ENCODE results near the gene LACRT.

DNA sequence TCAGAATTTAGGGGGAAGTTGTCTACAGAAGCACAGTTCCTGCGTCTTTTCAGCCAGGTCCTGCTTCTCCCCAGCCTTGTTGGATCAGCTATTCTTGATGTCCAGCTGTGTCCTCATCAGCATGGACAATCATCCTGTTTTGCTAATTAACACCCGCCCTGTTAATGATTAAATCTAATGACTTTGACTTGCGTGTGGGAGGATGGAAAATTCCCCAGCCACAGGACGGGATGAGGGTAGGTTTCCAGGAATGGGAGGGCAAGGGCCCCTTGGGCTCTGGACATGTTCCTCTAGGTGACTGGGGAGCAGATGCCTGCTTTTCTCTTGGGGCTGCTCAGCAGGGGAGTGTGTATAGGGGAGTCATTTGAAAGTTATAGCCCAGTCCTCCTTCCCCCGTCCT is 41.0 kb downstream of the LACRT start:
- TF ChIP-seq, protein P1, sequence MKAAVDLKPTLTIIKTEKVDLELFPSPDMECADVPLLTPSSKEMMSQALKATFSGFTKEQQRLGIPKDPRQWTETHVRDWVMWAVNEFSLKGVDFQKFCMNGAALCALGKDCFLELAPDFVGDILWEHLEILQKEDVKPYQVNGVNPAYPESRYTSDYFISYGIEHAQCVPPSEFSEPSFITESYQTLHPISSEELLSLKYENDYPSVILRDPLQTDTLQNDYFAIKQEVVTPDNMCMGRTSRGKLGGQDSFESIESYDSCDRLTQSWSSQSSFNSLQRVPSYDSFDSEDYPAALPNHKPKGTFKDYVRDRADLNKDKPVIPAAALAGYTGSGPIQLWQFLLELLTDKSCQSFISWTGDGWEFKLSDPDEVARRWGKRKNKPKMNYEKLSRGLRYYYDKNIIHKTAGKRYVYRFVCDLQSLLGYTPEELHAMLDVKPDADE (CRISPR knock-in tag; IDR thresholded peaks at IDR 0.05), result no peak
- TF ChIP-seq FOXA3 (CRISPR knock-in tag; IDR thresholded peaks at IDR 0.05) (no peak), HNRNPL (IDR thresholded peaks at IDR 0.05; ENCODE audit: low read depth, low read length) (no peak), SP1 (IDR thresholded peaks at IDR 0.05) (no peak), SP1 (CRISPR knock-in tag; IDR thresholded peaks at IDR 0.05) (no peak), CERS6 (CRISPR knock-in tag; IDR thresholded peaks at IDR 0.05) (no peak), CHCHD3 (CRISPR knock-in tag; IDR thresholded peaks at IDR 0.05) (no peak), HOXA7 (CRISPR knock-in tag; IDR thresholded peaks at IDR 0.05) (no peak), HDAC6 (IDR thresholded peaks at IDR 0.05; ENCODE audit: low read depth, low read length) (no peak), JUN (CRISPR knock-in tag; IDR thresholded peaks at IDR 0.05) (no peak), ZNF777 (CRISPR knock-in tag; IDR thresholded peaks at IDR 0.05) (no peak), GABPA (IDR thresholded peaks at IDR 0.05; ENCODE audit: low read depth, low read length) (no peak), GABPA (CRISPR knock-in tag; IDR thresholded peaks at IDR 0.05; ENCODE audit: low read depth) (no peak), MLX (CRISPR knock-in tag; IDR thresholded peaks at IDR 0.05) (no peak)
